ENCODE measurements around the gene TP53INP2.

The TP53INP2 gene

DNA sequence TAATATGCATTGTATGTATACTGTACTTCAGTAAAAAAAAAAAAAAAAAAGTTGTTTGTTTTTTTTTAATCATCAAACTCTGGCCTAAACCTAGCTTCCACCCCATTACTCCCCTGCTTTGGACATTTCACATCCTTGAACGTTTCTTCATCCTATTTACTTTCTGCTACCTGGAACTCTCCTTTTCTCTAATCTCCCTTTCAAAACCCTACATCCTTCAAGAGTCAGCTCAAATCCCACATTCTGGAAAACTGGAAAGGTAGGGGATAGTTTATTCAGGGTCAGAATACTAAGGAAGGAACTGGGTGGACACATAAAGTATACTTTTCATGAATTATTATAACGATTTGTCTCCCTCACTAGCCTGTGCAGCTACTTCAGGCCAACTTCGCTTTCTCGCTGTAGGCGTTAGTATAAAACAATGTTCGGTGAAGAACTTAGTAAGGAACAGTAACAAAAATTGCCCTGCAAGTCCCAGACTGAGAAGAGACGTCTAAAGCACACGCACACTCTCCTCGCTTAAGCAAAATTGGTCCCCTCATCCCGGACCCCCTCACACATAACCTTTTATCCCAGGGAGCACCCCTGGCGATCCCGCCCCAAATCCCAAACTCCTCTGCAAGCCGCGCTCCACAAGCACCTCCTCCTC lies 28.0 kb upstream of the TP53INP2 start:
- peak overlapping the region; percentile 70 for H3K4me3 ChIP-seq (ENCODE audit: low read depth, low read length)
- in situ Hi-C loops (cut with HindIII; ENCODE audit: low sequenced_read_pairs), result no loop called here
- TF ChIP-seq CTCF (IDR thresholded peaks at IDR 0.05; ENCODE audit: low read depth, low read length, missing control alignments), result no peak
- no peak for DNase-seq (ENCODE audit: low read depth)

GRCh38 chr20:34676642-34677373 lies 27.3 kb upstream of the TP53INP2 start, which contains the start of gene PIGU:
PIGU (minus strand) TSS chr20:34677092; CDS start chr20:34677085, 7 bp downstream.
- peak; percentile 87 for DNase-seq (ENCODE audit: low read depth)
- no peak for TF ChIP-seq CTCF (IDR thresholded peaks at IDR 0.05; ENCODE audit: low read depth, low read length, missing control alignments)
- in situ Hi-C loops (cut with HindIII; ENCODE audit: low sequenced_read_pairs), result no loop called here
- H3K4me3 ChIP-seq (ENCODE audit: low read depth, low read length), result peak within 1 kb of the TSS; percentile 70

GRCh38 chr20:34680586-34681175 lies 23.5 kb upstream of the TP53INP2 start:
- H3K4me3 ChIP-seq (ENCODE audit: low read depth, low read length), result no peak overlapping the region
- in situ Hi-C loops (cut with HindIII; ENCODE audit: low sequenced_read_pairs), result no loop called here
- DNase-seq (ENCODE audit: low read depth), result no peak
- no peak for TF ChIP-seq CTCF (IDR thresholded peaks at IDR 0.05; ENCODE audit: low read depth, low read length, missing control alignments)

GRCh38 chr20:34683667-34684066 lies 20.5 kb upstream of the TP53INP2 start:
- no peak for TF ChIP-seq CTCF (IDR thresholded peaks at IDR 0.05; ENCODE audit: low read depth, low read length, missing control alignments)
- in situ Hi-C loops (cut with HindIII; ENCODE audit: low sequenced_read_pairs), result no loop called here
- no peak overlapping the region for H3K4me3 ChIP-seq (ENCODE audit: low read depth, low read length)
- no peak for DNase-seq (ENCODE audit: low read depth)

DNA sequence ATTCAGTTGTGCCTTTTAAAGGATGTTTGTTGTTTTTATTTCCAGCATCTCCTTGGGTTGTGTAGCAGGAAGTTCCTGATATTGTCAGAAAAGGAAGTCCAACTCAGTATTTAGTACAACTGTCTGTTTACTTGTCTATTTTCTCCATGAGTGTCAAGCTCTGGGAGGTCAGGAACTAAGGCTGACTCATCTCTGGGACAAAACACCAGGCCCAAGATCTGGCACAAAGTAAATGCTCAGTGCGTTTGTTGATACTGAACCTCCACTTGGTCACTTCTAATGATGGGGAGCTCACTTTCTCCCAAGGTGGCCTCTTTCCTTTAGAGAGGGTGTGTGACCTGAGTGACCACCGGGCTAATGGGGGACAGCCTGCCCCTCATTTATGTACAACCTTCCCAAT lies 14.7 kb upstream of the TP53INP2 start:
- H3K4me3 ChIP-seq (ENCODE audit: low read depth, low read length), result no peak overlapping the region
- in situ Hi-C loops (cut with HindIII; ENCODE audit: low sequenced_read_pairs), result no loop called here
- no peak for DNase-seq (ENCODE audit: low read depth)
- TF ChIP-seq CTCF (IDR thresholded peaks at IDR 0.05; ENCODE audit: low read depth, low read length, missing control alignments), result no peak

- in situ Hi-C loops (cut with HindIII; ENCODE audit: low sequenced_read_pairs), result no loop called here
- no peak overlapping the region for H3K4me3 ChIP-seq (ENCODE audit: low read depth, low read length)
- DNase-seq (ENCODE audit: low read depth), result no peak
- no peak for TF ChIP-seq CTCF (IDR thresholded peaks at IDR 0.05; ENCODE audit: low read depth, low read length, missing control alignments)
Measured at GRCh38 chr20:34691838-34692237, 12.3 kb upstream of the TP53INP2 start.
